ENCODE measurements around the gene PKLR. TPM values are rescaled to one million over a fixed set of nuclear protein-coding genes. Genes with fewer than 3 reads are reported as not detected.
"Not testable (repeated sequence)": the region's sequence is repeated elsewhere in the genome, so short reads cannot be mapped to it uniquely, and the experiment has no call there.

PKLR gene
- total RNA-seq, 1 donor from 2014 or later: 0.54 TPM

- Mint-ChIP-seq H3K4me1 (peaks cover 6% of the 10 kb centered on the region), H3K27me3 (ENCODE audit: insufficient read depth, low read depth) (peaks cover 25% of the 10 kb centered on the region), H3K36me3 (no peaks in the 10 kb centered on the region), H3K27ac (peak overlapping the region; percentile 50), H3K4me3 (no peak overlapping the region), H3K9me3 (peaks cover 5% of the 10 kb centered on the region)
- Histone ChIP-seq H3K9ac (no peak overlapping the region), H3K36me3 (no peaks in the 10 kb centered on the region), H3K4me1 (no peaks in the 10 kb centered on the region), H3K4me3 (peak overlapping the region; percentile 47), H2AFZ (replicated peaks) (peak overlapping the region; percentile 93), H3K27me3 (peaks cover 51% of the 10 kb centered on the region), H3F3A (ENCODE audit: low read depth) (peaks cover 3% of the 10 kb centered on the region), H3K27ac (no peak overlapping the region), H4K20me1 (ENCODE audit: low read depth) (no peaks in the 10 kb centered on the region), H3K4me2 (peak overlapping the region; percentile 83), H3K9me3 (ENCODE audit: low read depth) (no peaks in the 10 kb centered on the region), H3K79me2 (ENCODE audit: low read depth) (no peaks in the 10 kb centered on the region)
- peak; percentile 56 for TF ChIP-seq EZH2 (IDR thresholded peaks at IDR 0.05)
- TF ChIP-seq CTCF (IDR thresholded peaks at IDR 0.05): no peak
- no peak for TF ChIP-seq EZH2phosphoT487 (IDR thresholded peaks at IDR 0.05)
- no peak for DNase-seq (ENCODE audit: low spot score)
Measured at GRCh38 chr1:155295183-155295941, 5.9 kb downstream of the PKLR start.

- no peak for TF ChIP-seq EZH2 (IDR thresholded peaks at IDR 0.05)
- no peak for TF ChIP-seq EZH2phosphoT487 (IDR thresholded peaks at IDR 0.05)
- TF ChIP-seq CTCF (IDR thresholded peaks at IDR 0.05): no peak
- Histone ChIP-seq H3K36me3 (no peaks in the 10 kb centered on the region), H4K20me1 (ENCODE audit: low read depth) (no peaks in the 10 kb centered on the region), H2AFZ (replicated peaks) (peak overlapping the region; percentile 93), H3F3A (ENCODE audit: low read depth) (peaks cover 3% of the 10 kb centered on the region), H3K9ac (no peak overlapping the region), H3K4me2 (peak overlapping the region; percentile 83), H3K4me1 (no peaks in the 10 kb centered on the region), H3K27me3 (peaks cover 51% of the 10 kb centered on the region), H3K27ac (no peak overlapping the region), H3K79me2 (ENCODE audit: low read depth) (no peaks in the 10 kb centered on the region), H3K9me3 (ENCODE audit: low read depth) (no peaks in the 10 kb centered on the region), H3K4me3 (peak overlapping the region; percentile 47)
- H3K4me1 Mint-ChIP-seq: peaks cover 6% of the 10 kb centered on the region
- H3K36me3 Mint-ChIP-seq: no peaks in the 10 kb centered on the region
- peak; percentile 40 for DNase-seq (ENCODE audit: low spot score)
- H3K27ac Mint-ChIP-seq: no peak overlapping the region
- peak overlapping the region; percentile 47 for H3K4me3 Mint-ChIP-seq
- H3K27me3 Mint-ChIP-seq (ENCODE audit: insufficient read depth, low read depth): peaks cover 25% of the 10 kb centered on the region
- peaks cover 5% of the 10 kb centered on the region for H3K9me3 Mint-ChIP-seq
Measured at GRCh38 chr1:155294520-155295182, 6.6 kb downstream of the PKLR start.

- H3K27me3 ChIP-seq: peaks cover 51% of the 10 kb centered on the region
- H3F3A ChIP-seq (ENCODE audit: low read depth): peaks cover 3% of the 10 kb centered on the region
- no peaks in the 10 kb centered on the region for H3K36me3 Mint-ChIP-seq
- peaks cover 6% of the 10 kb centered on the region for H3K4me1 Mint-ChIP-seq
- H3K36me3 ChIP-seq: no peaks in the 10 kb centered on the region
- no peak overlapping the region for H3K4me3 ChIP-seq
- H2AFZ ChIP-seq (replicated peaks): no peak overlapping the region
- no peaks in the 10 kb centered on the region for H3K4me1 ChIP-seq
- no peak for DNase-seq (ENCODE audit: low spot score)
- peaks cover 5% of the 10 kb centered on the region for H3K9me3 Mint-ChIP-seq
- no peaks in the 10 kb centered on the region for H4K20me1 ChIP-seq (ENCODE audit: low read depth)
- H3K4me3 Mint-ChIP-seq: no peak overlapping the region
- no peaks in the 10 kb centered on the region for H3K79me2 ChIP-seq (ENCODE audit: low read depth)
- peaks cover 26% of the 10 kb centered on the region for H3K27me3 Mint-ChIP-seq (ENCODE audit: insufficient read depth, low read depth)
- no peak overlapping the region for H3K27ac Mint-ChIP-seq
- H3K4me2 ChIP-seq: no peak overlapping the region
- no peak overlapping the region for H3K27ac ChIP-seq
- TF ChIP-seq EZH2 (IDR thresholded peaks at IDR 0.05) (no peak), EZH2phosphoT487 (IDR thresholded peaks at IDR 0.05) (no peak), CTCF (IDR thresholded peaks at IDR 0.05) (no peak)
- H3K9me3 ChIP-seq (ENCODE audit: low read depth): no peaks in the 10 kb centered on the region
- no peak overlapping the region for H3K9ac ChIP-seq
Measured at GRCh38 chr1:155293086-155293749, 8.0 kb downstream of the PKLR start.

GRCh38 chr1:155291006-155291405 is 10.2 kb downstream of the PKLR start:
- not testable (repeated sequence) for H3K9me3 ChIP-seq (ENCODE audit: low read depth); H3K9ac ChIP-seq; H3K4me3 Mint-ChIP-seq; H3K4me1 Mint-ChIP-seq; H3K27ac ChIP-seq; H3K36me3 ChIP-seq; DNase-seq (ENCODE audit: low spot score); H3K36me3 Mint-ChIP-seq; H3K4me1 ChIP-seq; H3K9me3 Mint-ChIP-seq; H2AFZ ChIP-seq (replicated peaks); H3K27ac Mint-ChIP-seq; H3K4me2 ChIP-seq; H3K79me2 ChIP-seq (ENCODE audit: low read depth); H3K4me3 ChIP-seq; H3F3A ChIP-seq (ENCODE audit: low read depth); H4K20me1 ChIP-seq (ENCODE audit: low read depth)
- peaks cover 14% of the 10 kb centered on the region for H3K27me3 Mint-ChIP-seq (ENCODE audit: insufficient read depth, low read depth)
- H3K27me3 ChIP-seq: peaks cover 34% of the 10 kb centered on the region

Measured in neural progenitor cell (in vitro differentiated cells).